Central memory CD8-positive, alpha-beta T cell (primary cell): ENCODE data around the gene AGTRAP.

ENCODE experiments used
- ATAC-seq: fragments of 150-1000 bp; cut with Tn5 transposase; replicated peaks from 2 replicates; pipeline ENCODE4 v1.10.0; 2022; ENCODE audit warnings: mild to moderate bottlenecking, moderate FRiP score, moderate number of reproducible peaks; ENCODE audit not compliant: poor library complexity, severe bottlenecking; ENCODE audit errors: extremely low read depth
- DNase-seq, 2 donors: peaks; one replicate each; pipeline ENCODE4 v3.0.0; 2021; ENCODE audit warnings: low spot score in 2 of 2
- H3K27ac Mint-ChIP-seq: one replicate; pipeline ENCODE4 v1.8.0; 2022; ENCODE audit warnings: low read depth, mild to moderate bottlenecking, moderate library complexity, mixed read lengths
- H3K27me3 Mint-ChIP-seq: one replicate; pipeline ENCODE4 v1.8.0; 2022; ENCODE audit warnings: mixed read lengths
- H3K36me3 Mint-ChIP-seq: one replicate; pipeline ENCODE4 v1.8.0; 2022; ENCODE audit warnings: mild to moderate bottlenecking, moderate library complexity, mixed read lengths; ENCODE audit not compliant: insufficient read depth
- H3K4me1 Mint-ChIP-seq: one replicate; pipeline ENCODE4 v1.8.0; 2022; ENCODE audit warnings: mixed read lengths
- H3K4me3 Mint-ChIP-seq: one replicate; pipeline ENCODE4 v1.8.0; 2022; ENCODE audit warnings: mild to moderate bottlenecking, moderate library complexity, mixed read lengths
- H3K9me3 Mint-ChIP-seq: one replicate; pipeline ENCODE4 v1.8.0; 2022; ENCODE audit warnings: mixed read lengths

The AGTRAP gene

GRCh38 chr1:11744287-11744686, 8.4 kb downstream of the AGTRAP start:
- no peak overlapping the region for H3K27ac Mint-ChIP-seq
- H3K36me3 Mint-ChIP-seq = peaks cover 9% of the 10 kb centered on the region
- H3K27me3 Mint-ChIP-seq = no peaks in the 10 kb centered on the region
- DNase-seq (no peak), ATAC-seq (no peak)
- no peaks in the 10 kb centered on the region for H3K9me3 Mint-ChIP-seq
- H3K4me1 Mint-ChIP-seq = peaks cover 68% of the 10 kb centered on the region
- no peak overlapping the region for H3K4me3 Mint-ChIP-seq

GRCh38 chr1:11746092-11746491, 10.2 kb downstream of the AGTRAP start:
- Mint-ChIP-seq H3K27ac (peak overlapping the region; percentile 51), H3K36me3 (peaks cover 11% of the 10 kb centered on the region), H3K4me1 (peaks cover 52% of the 10 kb centered on the region), H3K9me3 (no peaks in the 10 kb centered on the region), H3K4me3 (no peak overlapping the region), H3K27me3 (no peaks in the 10 kb centered on the region)
- DNase-seq (no peak), ATAC-seq (no peak)

DNA sequence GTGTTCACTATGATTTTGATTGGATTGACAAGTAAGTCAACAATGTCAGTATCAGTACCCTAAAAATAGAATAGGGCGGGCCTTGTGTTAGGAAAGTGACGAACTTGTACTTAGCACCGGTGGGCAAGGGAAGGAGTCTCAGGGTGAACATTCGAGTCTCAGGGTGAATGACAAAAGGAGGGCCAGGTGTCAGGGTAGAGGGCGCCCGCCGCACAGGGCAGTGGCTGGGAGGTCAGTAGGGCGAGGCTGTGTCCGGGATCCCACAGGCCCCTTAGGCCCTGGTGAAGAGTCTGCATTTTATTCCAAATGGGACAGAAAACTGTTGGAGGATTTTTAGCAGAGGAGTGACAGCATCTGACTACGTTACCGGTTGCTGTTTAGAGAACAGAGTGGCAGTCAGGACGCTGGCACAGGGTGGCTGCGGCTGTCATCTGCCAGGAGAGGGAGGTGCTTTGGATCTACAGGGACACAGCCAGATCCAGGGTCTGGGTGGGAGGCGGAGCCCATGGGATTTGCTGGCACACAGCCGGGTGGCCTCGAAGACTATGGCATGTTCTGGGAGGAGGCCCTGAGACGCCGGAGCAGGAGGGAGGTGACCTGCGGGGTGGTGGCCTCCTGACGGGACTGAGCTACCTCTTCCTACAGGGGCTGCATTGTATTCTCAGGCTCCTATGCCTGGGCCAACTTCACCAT, 11.0 kb downstream of the AGTRAP start:
- Mint-ChIP-seq H3K27ac (peak overlapping the region; percentile 50), H3K4me1 (peaks cover 44% of the 10 kb centered on the region), H3K9me3 (no peaks in the 10 kb centered on the region), H3K36me3 (peaks cover 11% of the 10 kb centered on the region), H3K4me3 (no peak overlapping the region), H3K27me3 (no peaks in the 10 kb centered on the region)
- no peak for DNase-seq
- ATAC-seq = no peak

DNA sequence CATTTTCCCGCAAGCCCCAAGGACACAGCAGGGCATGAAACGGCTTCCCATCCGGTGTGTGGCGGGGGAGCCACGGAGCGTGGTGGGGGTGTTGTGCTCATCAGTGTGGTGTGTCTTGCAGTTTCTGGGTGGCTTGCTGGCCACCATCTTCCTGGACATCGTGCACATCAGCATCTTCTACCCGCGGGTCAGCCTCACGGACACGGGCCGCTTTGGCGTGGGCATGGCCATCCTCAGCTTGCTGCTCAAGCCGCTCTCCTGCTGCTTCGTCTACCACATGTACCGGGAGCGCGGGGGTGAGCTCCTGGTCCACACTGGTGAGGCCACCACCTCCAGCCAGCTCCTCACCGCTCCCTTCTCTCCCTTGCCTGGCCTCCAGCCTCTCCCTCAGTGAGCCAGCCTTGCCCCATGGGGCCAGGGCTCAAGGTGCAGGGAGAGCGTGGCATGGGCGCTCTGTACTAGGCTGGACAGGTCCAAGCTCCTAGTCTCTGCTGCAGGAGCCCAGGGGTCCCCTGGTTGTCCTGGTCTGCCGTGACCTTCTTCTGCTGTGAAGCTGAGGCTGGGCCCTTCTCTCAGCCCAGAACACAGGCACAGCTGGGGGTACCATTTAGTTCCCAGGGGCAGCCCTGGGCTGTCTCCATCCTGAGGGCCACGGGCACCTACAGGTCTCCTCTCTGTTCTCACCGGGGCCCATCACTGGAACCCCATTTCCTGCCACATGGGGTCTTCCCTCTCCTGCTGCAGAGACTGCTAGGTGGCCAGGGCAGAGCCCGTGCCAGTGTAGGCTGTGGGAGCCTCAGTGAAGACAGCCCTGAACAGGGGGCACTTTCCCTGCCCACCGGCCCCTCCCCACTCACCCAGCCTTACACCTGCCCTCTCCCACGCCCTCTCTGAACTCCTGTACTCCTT, 12.6 kb downstream of the AGTRAP start:
- H3K4me1 Mint-ChIP-seq = peaks cover 41% of the 10 kb centered on the region
- no peak overlapping the region for H3K4me3 Mint-ChIP-seq
- ATAC-seq = no peak
- no peaks in the 10 kb centered on the region for H3K27me3 Mint-ChIP-seq
- H3K27ac Mint-ChIP-seq = peak overlapping the region; percentile 67
- no peak for DNase-seq
- no peaks in the 10 kb centered on the region for H3K9me3 Mint-ChIP-seq
- H3K36me3 Mint-ChIP-seq = peaks cover 11% of the 10 kb centered on the region

DNA sequence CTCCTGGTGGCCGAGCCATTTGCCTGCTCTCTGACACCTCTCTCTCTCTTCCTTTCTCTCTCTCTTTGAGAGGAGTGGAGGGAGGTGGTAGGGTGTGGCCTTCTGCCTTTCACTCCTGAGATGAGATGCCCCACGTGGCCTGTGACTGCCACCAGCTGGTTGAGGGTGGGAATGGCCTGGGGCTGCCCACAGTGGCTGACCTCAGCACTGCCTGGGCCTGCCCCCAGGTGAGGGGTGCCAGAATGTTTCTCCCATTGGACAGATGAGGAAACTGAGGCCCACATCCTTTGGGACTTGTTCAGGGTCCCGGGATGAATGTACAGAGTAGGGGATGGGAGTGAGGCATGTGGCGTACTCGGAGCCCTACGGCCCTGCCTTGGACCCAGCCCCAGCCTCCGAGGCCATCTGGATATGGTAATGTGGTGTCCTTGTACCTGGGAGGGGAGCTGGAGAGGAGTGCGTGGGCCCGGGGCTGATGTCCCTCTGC, 13.3 kb downstream of the AGTRAP start:
- ATAC-seq (no peak), DNase-seq (no peak)
- peaks cover 11% of the 10 kb centered on the region for H3K36me3 Mint-ChIP-seq
- H3K27ac Mint-ChIP-seq = peak overlapping the region; percentile 67
- peaks cover 47% of the 10 kb centered on the region for H3K4me1 Mint-ChIP-seq
- H3K27me3 Mint-ChIP-seq = no peaks in the 10 kb centered on the region
- no peaks in the 10 kb centered on the region for H3K9me3 Mint-ChIP-seq
- no peak overlapping the region for H3K4me3 Mint-ChIP-seq

DNA sequence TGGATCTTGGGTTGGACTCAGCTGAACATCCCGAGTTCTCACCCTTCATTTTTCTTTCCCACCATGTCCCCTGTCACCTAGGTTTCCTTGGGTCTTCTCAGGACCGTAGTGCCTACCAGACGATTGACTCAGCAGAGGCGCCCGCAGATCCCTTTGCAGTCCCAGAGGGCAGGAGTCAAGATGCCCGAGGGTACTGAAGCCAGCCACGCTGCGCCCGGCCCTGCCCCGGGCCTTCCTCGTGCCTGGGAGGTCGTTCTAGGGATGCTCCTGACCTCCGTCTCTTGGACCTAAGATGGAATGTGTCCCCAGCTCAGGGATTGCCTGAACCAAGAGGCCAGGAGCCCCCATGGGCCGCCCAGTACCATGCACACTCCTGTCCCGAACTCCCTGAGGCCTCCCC, 14.1 kb downstream of the AGTRAP start:
- DNase-seq (no peak), ATAC-seq (no peak)
- Mint-ChIP-seq H3K4me1 (peaks cover 43% of the 10 kb centered on the region), H3K4me3 (no peak overlapping the region), H3K36me3 (peaks cover 11% of the 10 kb centered on the region), H3K27me3 (no peaks in the 10 kb centered on the region), H3K27ac (no peak overlapping the region), H3K9me3 (no peaks in the 10 kb centered on the region)

DNA sequence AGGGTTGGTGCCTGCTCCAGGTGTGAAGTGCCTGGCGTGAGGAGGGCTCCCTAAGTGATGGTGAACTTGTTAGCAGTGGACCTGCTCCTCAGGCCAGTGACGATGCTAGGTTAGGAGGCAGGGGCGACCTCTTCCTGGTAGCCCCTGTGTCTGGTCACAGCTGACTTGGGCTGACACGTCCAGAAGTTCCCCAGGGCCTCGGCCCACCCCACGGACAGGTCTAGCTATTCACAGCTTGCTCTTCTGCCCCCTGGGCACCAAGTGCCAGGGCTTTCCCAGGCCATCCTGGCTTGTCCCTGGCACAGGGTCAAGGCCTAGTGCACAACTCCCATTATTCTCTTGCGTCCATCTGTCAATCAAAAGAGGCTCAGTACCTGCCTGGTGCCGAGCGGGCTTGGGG, 15.2 kb downstream of the AGTRAP start:
- ATAC-seq = no peak
- Mint-ChIP-seq H3K9me3 (no peaks in the 10 kb centered on the region), H3K27me3 (no peaks in the 10 kb centered on the region), H3K4me1 (peaks cover 37% of the 10 kb centered on the region), H3K4me3 (no peak overlapping the region), H3K27ac (no peak overlapping the region), H3K36me3 (peaks cover 11% of the 10 kb centered on the region)
- DNase-seq = no peak

DNA sequence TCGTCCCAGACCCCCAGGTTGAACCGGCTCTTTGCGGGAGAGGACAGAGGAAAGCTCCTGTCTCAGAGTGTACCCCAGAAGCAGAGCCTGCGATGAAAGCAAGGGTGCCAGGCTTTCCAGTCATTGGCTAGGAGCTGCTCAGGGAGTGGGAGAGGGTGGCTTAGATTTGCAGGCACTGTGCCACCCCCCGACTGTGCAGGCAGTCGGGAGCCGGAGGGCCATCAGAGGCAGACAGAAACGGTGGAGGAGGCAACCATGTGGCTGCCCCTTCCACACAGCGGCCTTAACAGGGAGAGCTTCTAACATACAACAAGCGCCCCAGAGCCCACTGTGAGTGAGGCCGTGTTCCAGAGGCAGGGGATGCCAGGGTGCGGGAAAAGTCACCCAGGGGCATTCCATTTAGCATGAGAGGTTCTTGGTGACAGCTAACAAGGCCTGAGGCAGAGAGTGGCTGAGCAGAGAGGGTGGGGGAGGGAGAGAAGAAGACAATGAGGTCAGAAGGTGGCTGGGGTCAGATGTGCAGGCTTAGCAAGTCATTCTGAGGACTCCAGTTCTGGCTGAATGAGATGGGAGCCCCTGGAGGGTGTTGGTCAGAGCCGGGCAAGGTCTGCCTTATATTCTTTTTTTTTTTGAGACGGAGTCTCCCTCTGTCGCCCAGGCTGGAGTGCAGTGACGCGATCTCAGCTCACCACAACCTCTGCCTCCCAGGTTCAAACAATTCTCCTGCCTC, 16.6 kb downstream of the AGTRAP start:
- ATAC-seq = no peak

DNA sequence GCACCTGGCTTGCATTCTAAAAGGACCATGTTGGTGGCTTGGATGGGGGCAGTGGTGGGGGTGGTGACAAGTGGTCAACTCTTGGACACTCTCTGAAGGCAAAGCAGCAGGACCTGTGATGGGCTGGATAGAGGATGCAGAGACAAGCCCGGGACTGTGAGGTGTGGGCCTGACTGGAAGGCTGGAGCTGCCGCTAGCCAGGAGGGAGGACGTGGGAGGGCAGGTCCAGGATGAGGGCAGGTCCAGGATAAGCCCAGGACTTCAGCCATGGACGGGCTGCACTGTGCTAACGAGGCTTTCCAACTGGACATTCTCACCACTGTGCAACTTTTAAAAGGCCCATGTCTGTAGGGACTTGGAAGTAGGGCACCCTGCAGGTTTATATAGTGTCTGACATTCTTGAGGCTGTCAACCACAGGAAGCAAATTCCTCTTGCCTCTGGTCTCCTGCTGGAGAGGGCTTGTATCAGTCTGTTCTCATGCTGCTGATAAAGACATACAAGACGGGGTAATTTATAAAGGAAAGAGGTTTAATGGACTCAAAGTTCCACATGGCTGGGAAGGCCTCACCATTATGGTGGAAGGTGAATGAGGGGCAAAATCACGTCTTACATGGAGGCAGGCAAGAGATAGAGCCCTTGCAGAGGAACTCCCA, 17.7 kb downstream of the AGTRAP start:
- no peak for DNase-seq
- no peak for ATAC-seq
- peaks cover 16% of the 10 kb centered on the region for H3K27me3 Mint-ChIP-seq
- H3K27ac Mint-ChIP-seq = no peak overlapping the region
- H3K4me3 Mint-ChIP-seq = no peak overlapping the region
- peaks cover 7% of the 10 kb centered on the region for H3K36me3 Mint-ChIP-seq
- no peaks in the 10 kb centered on the region for H3K9me3 Mint-ChIP-seq
- H3K4me1 Mint-ChIP-seq = peaks cover 25% of the 10 kb centered on the region

More for the DNA sequence above, 16.6 kb downstream of the AGTRAP start:
- H3K36me3 Mint-ChIP-seq = peaks cover 7% of the 10 kb centered on the region
- H3K27ac Mint-ChIP-seq = peak overlapping the region; percentile 69
- peaks cover 28% of the 10 kb centered on the region for H3K4me1 Mint-ChIP-seq
- no peaks in the 10 kb centered on the region for H3K9me3 Mint-ChIP-seq
- H3K4me3 Mint-ChIP-seq = no peak overlapping the region
- no peak for DNase-seq
- H3K27me3 Mint-ChIP-seq = peaks cover 10% of the 10 kb centered on the region

DNA sequence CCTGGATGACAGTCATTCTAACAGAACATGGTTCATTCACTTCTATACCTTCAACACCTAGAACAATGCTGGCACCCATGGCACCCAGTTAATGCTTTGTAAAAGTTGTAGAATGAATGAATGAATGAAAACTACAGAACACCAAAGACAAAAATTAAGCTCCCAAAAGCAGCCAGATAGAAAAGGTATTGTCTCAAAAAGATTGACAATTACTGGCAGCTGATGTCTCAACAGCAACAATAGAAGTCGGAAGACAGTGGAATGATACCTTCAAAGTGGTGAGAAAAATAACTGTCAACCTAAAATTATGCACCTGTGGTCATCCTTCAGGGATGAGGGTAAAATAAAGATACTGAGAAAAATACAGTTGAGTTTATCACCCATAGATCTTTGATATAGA, 21.1 kb downstream of the AGTRAP start:
- H3K9me3 Mint-ChIP-seq = no peaks in the 10 kb centered on the region
- H3K27me3 Mint-ChIP-seq = peaks cover 33% of the 10 kb centered on the region
- peaks cover 5% of the 10 kb centered on the region for H3K36me3 Mint-ChIP-seq
- peak overlapping the region; percentile 39 for H3K27ac Mint-ChIP-seq
- H3K4me3 Mint-ChIP-seq = no peak overlapping the region
- ATAC-seq (no peak), DNase-seq (no peak)
- peaks cover 16% of the 10 kb centered on the region for H3K4me1 Mint-ChIP-seq

DNA sequence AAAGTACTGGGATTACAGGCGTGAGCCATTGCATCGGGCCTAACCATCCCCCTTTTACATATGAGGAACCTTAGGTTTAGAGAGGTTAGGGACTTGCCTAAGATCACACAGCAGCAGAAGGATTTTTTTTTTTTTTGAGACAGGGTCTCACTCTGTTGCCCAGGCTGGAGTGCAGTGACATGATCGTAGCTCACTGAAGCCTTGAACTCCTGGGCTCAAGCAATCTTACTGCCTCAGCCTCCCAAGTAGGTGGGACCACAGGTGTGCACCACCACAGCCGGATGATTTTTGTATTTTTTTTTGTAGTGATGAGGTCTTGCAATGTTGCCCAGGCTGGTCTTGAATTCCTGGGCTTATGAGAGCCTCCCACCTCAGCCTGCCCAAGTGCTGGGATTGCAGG, 23.9 kb downstream of the AGTRAP start:
- Mint-ChIP-seq H3K27ac (no peak overlapping the region), H3K9me3 (no peaks in the 10 kb centered on the region), H3K4me1 (no peaks in the 10 kb centered on the region), H3K27me3 (peaks cover 54% of the 10 kb centered on the region), H3K4me3 (peak overlapping the region; percentile 25), H3K36me3 (peaks cover 5% of the 10 kb centered on the region)
- ATAC-seq (no peak), DNase-seq (no peak)

DNA sequence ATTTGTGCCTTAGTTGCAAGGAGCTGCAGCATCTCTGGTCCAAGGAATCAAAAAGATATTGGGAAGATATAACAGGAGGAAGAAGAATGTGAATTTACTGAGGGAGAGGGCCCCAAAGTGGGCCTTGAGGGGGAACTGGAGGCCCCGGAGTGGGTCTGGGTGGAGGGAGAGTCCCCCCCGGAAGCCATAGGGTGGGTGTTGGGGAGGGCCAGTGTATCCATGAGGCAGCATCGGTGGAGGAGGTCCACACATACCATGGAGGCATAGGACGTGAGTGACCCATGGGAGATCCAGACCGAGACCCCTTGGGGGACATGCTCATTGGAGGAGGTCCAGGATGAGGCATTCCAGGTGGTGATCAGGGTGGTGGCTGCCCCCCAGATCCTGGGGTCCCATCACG, 25.3 kb downstream of the AGTRAP start:
- no peak for DNase-seq
- Mint-ChIP-seq H3K9me3 (no peaks in the 10 kb centered on the region), H3K4me3 (no peak overlapping the region), H3K4me1 (no peaks in the 10 kb centered on the region), H3K27me3 (peaks cover 63% of the 10 kb centered on the region), H3K27ac (no peak overlapping the region), H3K36me3 (peaks cover 4% of the 10 kb centered on the region)
- no peak for ATAC-seq
